AG20443 (cell line): ENCODE results near the gene CCM2.
A peak's percentile ranks its signal among the peaks of the same experiment; 100 is the strongest.

Source experiments
- DNase-seq: peaks from one replicate; pipeline ENCODE4 v3.0.0; 2012; ENCODE audit warnings: low spot score, mixed read lengths

CCM2 gene

GRCh38 chr7:45082031-45082830 is 82.2 kb downstream of the CCM2 start:
- no peak for DNase-seq

- no peak for DNase-seq
These were observed 82.9 kb downstream of the CCM2 start for GRCh38 chr7:45082831-45083331.

- no peak for DNase-seq
These were observed 84.3 kb downstream of the CCM2 start for GRCh38 chr7:45084336-45084735.

- DNase-seq = no peak
These were observed 85.1 kb downstream of the CCM2 start for GRCh38 chr7:45084901-45085618.

- DNase-seq = no peak
These were observed 85.7 kb downstream of the CCM2 start for GRCh38 chr7:45085619-45086200.

- DNase-seq = no peak
These were observed 86.5 kb downstream of the CCM2 start for GRCh38 chr7:45086331-45087065.

- no peak for DNase-seq
These were observed 87.5 kb downstream of the CCM2 start for GRCh38 chr7:45087301-45088145.

GRCh38 chr7:45088146-45088701 is 88.2 kb downstream of the CCM2 start:
- no peak for DNase-seq

GRCh38 chr7:45088821-45089340 is 88.9 kb downstream of the CCM2 start, which contains the start of gene NACAD:
NACAD (minus strand) TSS chr7:45088969; CDS start chr7:45088894, 75 bp downstream.
- peak; percentile 92 for DNase-seq

GRCh38 chr7:45089341-45089891 is 89.4 kb downstream of the CCM2 start:
- peak; percentile 76 for DNase-seq

GRCh38 chr7:45092100-45092930 is 92.3 kb downstream of the CCM2 start:
- peak; percentile 61 for DNase-seq

GRCh38 chr7:45092931-45093235 is 92.9 kb downstream of the CCM2 start:
- DNase-seq = no peak

GRCh38 chr7:45098983-45099839 is 99.2 kb downstream of the CCM2 start:
- no peak for DNase-seq

- DNase-seq = no peak
These were observed 100.1 kb downstream of the CCM2 start for GRCh38 chr7:45099891-45100760.

- no peak for DNase-seq
These were observed 100.9 kb downstream of the CCM2 start for GRCh38 chr7:45100761-45101480.

- no peak for DNase-seq
These were observed 101.7 kb downstream of the CCM2 start for GRCh38 chr7:45101748-45102147.
